GM12878 (cell line): ENCODE data around the gene SEC24D. TPM values are rescaled to one million over a fixed set of nuclear protein-coding genes. Genes with fewer than 3 reads are reported as not detected.

ENCODE experiments used
- ATAC-seq: fragments of 200-7000 bp; cut with Tn5 transposase; 3 replicates; pipeline ENCODE4 v1.9.1; 2020; ENCODE audit warnings: mild to moderate bottlenecking, moderate library complexity
- BruUV-seq: library from RNA; stranded (reverse); fragments of 400-500 nt; replicated peaks from 2 replicates; lab custom pipeline; 2021; lab: Mats Ljungman, UMichigan
- CTCF ChIA-PET: fragments of 300-600 bp; sonication (Branson Sonifier 250); formaldehyde crosslinking; extraction: SDS; loops from one replicate; lab custom pipeline; 2021; ENCODE audit warnings: inconsistent platforms; lab: Yijun Ruan, JAX
- POLR2A ChIA-PET: fragments of 350-600 bp; formaldehyde crosslinking; extraction: SDS; loops from one replicate; lab custom pipeline; 2021; ENCODE audit warnings: inconsistent platforms; lab: Charles Lee
- RAD21 ChIA-PET: fragments of 300-600 bp; sonication (Branson Sonifier 250); formaldehyde crosslinking; loops from one replicate; lab custom pipeline; 2023; ENCODE audit warnings: antibody characterized with exemption; ENCODE audit not compliant: unreplicated experiment; lab: Charles Lee
- SMC1A ChIA-PET: fragments of 300-600 bp; sonication (Branson Sonifier 250); formaldehyde crosslinking; loops from one replicate; lab custom pipeline; 2023; ENCODE audit not compliant: unreplicated experiment, uncharacterized antibody; lab: Charles Lee
- DNase-seq: peaks from one replicate; pipeline ENCODE4 v3.0.0-alpha.2; 2011; ENCODE audit warnings: low read depth, low spot score
- FAIRE-seq: peaks from 3 replicates; lab custom pipeline; 2011; peaks lifted over from hg19 to GRCh38; lab: Jason Lieb, UNC
- H2AFZ ChIP-seq: 2 replicates; pipeline ENCODE4 v1.6.0; 2011; ENCODE audit warnings: low read depth, low read length, control low read depth; ENCODE audit not compliant: control insufficient read depth
- H3K27ac ChIP-seq: 2 replicates; pipeline ENCODE4 v1.5.1; 2011; ENCODE audit warnings: control low read depth; ENCODE audit not compliant: control insufficient read depth, insufficient read depth
- H3K27me3 ChIP-seq, 2 experiments: replicated peaks in 1 of 2; 2 replicates each; pipeline versions ENCODE4 v1.6.0 to v1.6.1; 2011; ENCODE audit warnings: low read length in 1 of 2; ENCODE audit not compliant: control insufficient read depth in 2 of 2, insufficient read depth in 2 of 2
- H3K36me3 ChIP-seq, 2 experiments: 2 replicates each; pipeline ENCODE4 v1.5.1; 2011; ENCODE audit warnings: low read length in 1 of 2; ENCODE audit not compliant: control insufficient read depth in 2 of 2, insufficient read depth in 2 of 2
- H3K4me1 ChIP-seq: 2 replicates; pipeline ENCODE4 v1.6.1; 2011; ENCODE audit warnings: mild to moderate bottlenecking, low read length, moderate library complexity, mixed read lengths; ENCODE audit not compliant: control insufficient read depth, insufficient read depth
- H3K4me2 ChIP-seq: 2 replicates; pipeline ENCODE4 v1.6.0; 2011; ENCODE audit warnings: control low read depth; ENCODE audit not compliant: control insufficient read depth, insufficient read depth
- H3K4me3 ChIP-seq: fragments of 200-600 bp; sonication (generic); 2 replicates; pipeline ENCODE4 v1.5.1; 2016
- H3K79me2 ChIP-seq: 2 replicates; pipeline ENCODE4 v1.6.0; 2011; ENCODE audit warnings: low read length; ENCODE audit not compliant: control insufficient read depth, insufficient read depth
- H3K9ac ChIP-seq: 2 replicates; pipeline ENCODE4 v1.8.0; 2011; ENCODE audit warnings: low read length, control low read depth, mixed read lengths; ENCODE audit not compliant: control insufficient read depth, insufficient read depth
- H3K9me3 ChIP-seq: replicated peaks from 3 replicates; pipeline ENCODE4 v1.5.1; 2011; ENCODE audit warnings: mild to moderate bottlenecking, low read length; ENCODE audit not compliant: control insufficient read depth, insufficient read depth
- H4K20me1 ChIP-seq: 2 replicates; pipeline ENCODE4 v1.6.0; 2011; ENCODE audit not compliant: control insufficient read depth, insufficient read depth
- BHLHE40 ChIP-seq, 2 experiments: fragments of 450-650 bp in 1 of 2; IDR thresholded peaks; 2 replicates each; pipeline ENCODE4 v1.6.1; 2011 to 2017; ENCODE audit warnings: low read depth in 2 of 2, borderline replicate concordance in 1 of 2, improper control_type of control experiment in 1 of 2, low read length in 1 of 2, mild to moderate bottlenecking in 1 of 2
- CHD2 ChIP-seq: IDR thresholded peaks from 2 replicates; pipeline ENCODE4 v1.6.1; 2011; ENCODE audit warnings: low read depth, low read length, improper control_type of control experiment, borderline replicate concordance
- IKZF2 ChIP-seq, 2 experiments: fragments of 450-650 bp; IDR thresholded peaks; 2 replicates each; pipeline ENCODE4 v1.6.1; 2017; ENCODE audit warnings: mild to moderate bottlenecking in 2 of 2, moderate library complexity in 2 of 2
- MTA3 ChIP-seq: IDR thresholded peaks from 2 replicates; pipeline ENCODE4 v1.6.1; 2012; ENCODE audit warnings: low read length, inconsistent platforms, borderline replicate concordance
- NKRF ChIP-seq: fragments of 450-650 bp; conservative IDR thresholded peaks from 2 replicates; pipeline ENCODE4 v1.6.1; 2017; ENCODE audit warnings: mild to moderate bottlenecking, moderate library complexity
- POLR2A ChIP-seq: IDR thresholded peaks from 2 replicates; pipeline ENCODE4 v1.6.1; 2011; ENCODE audit warnings: low read depth, mild to moderate bottlenecking, low read length
- RFX5 ChIP-seq: IDR thresholded peaks from 2 replicates; pipeline ENCODE4 v1.6.1; 2011; ENCODE audit warnings: low read depth, low read length, improper control_type of control experiment
- SMAD1 ChIP-seq: fragments of 450-650 bp; IDR thresholded peaks from 2 replicates; pipeline ENCODE4 v1.6.1; 2018; ENCODE audit warnings: mild to moderate bottlenecking, low read depth; ENCODE audit not compliant: partially characterized antibody
- SMC3 ChIP-seq: IDR thresholded peaks from 2 replicates; pipeline ENCODE4 v1.6.1; 2011; ENCODE audit warnings: low read length, improper control_type of control experiment, borderline replicate concordance
- STAT3 ChIP-seq: IDR thresholded peaks from 2 replicates; pipeline ENCODE4 v1.6.1; 2011; ENCODE audit warnings: low read depth, low read length, improper control_type of control experiment
- SUZ12 ChIP-seq: fragments of 200-600 bp; sonication (generic); IDR thresholded peaks from one replicate; pipeline ENCODE4 v1.6.1; 2018; ENCODE audit warnings: antibody characterized with exemption, mild to moderate bottlenecking; ENCODE audit not compliant: unreplicated experiment
- ZNF24 ChIP-seq: fragments of 450-650 bp; IDR thresholded peaks from 2 replicates; pipeline ENCODE4 v1.6.1; 2017; ENCODE audit warnings: antibody characterized with exemption, mild to moderate bottlenecking
- WGBS: methylation state at CpG from one replicate; pipeline ENCODE4 v1.1.6; 2016; ENCODE audit warnings: low lambda C conversion rate; ENCODE audit not compliant: insufficient replicate concordance, insufficient coverage; ENCODE audit errors: missing lambda C conversion rate; 5-methylcytosine and 5-hydroxymethylcytosine counted together
- in situ Hi-C: fragments of 300-500 bp; cut with MboI; formaldehyde crosslinking; loops from 9 replicates; pipeline ENCODE4 v1.14.3; 2018; ENCODE audit warnings: mixed read lengths
- intact Hi-C: fragments of 100-400 bp; cut with micrococcal nuclease; formaldehyde crosslinking; loops from one replicate; pipeline ENCODE4 v1.14.2; 2022; ENCODE audit not compliant: unreplicated experiment
- polyA plus RNA-seq, 11 experiments: library from polyadenylated mRNA; depleted of rRNA in 4 of 11; unstranded in 6 of 11; stranded (reverse) in 5 of 11; fragments of >200 nt; fragmentation: Nextera tagmentation in 4 of 11; fragmentation: Illumina TruSeq in 1 of 11; extraction: Ambion mirVana in 4 of 11; extraction: Trizol in 1 of 11; gene quantifications; 1 replicate in 1 of 11; 2 replicates in 10 of 11; pipeline versions ENCODE4 v1.2.1 to v1.2.3, GENCODE V29; 2011 to 2016; ENCODE audit warnings: inconsistent platforms in 2 of 11, missing spikeins in 2 of 11, low read depth in 1 of 11
- total RNA-seq, 4 experiments: library from RNA; depleted of rRNA in 3 of 4; stranded (reverse); fragments of >200 nt in 3 of 4; fragmentation: Illumina TruSeq in 1 of 4; extraction: Trizol in 1 of 4; gene quantifications; 2 replicates each; pipeline versions ENCODE4 v1.2.1 to v1.2.3, GENCODE V29; 2013 to 2021
- TF ChIP-seq, protein P1 (sequence below): IDR thresholded peaks from 2 replicates; pipeline ENCODE4 v1.6.1; 2011; ENCODE audit warnings: low read depth, low read length, improper control_type of control experiment, borderline replicate concordance
- TF ChIP-seq, protein P2 (sequence below): IDR thresholded peaks from 2 replicates; pipeline ENCODE4 v1.6.1; 2011; ENCODE audit warnings: borderline replicate concordance, low read depth, mild to moderate bottlenecking, moderate library complexity, low read length; ENCODE audit not compliant: insufficient read depth, poor library complexity, severe bottlenecking

Gene SEC24D
- total and polyA plus RNA-seq, 10 of the 15 experiments (the other 5 are each of a cell fraction or from before 2014, with no cell fraction given): 12.8 to 61.9 (median 25.6) TPM

GRCh38 chr4:118877797-118878196 is 41.9 kb upstream of the SEC24D start:
- Histone ChIP-seq H3K27ac (no peak overlapping the region), H3K4me3 (no peak overlapping the region), H3K9me3 (no peaks in the 10 kb centered on the region; the same call in 2 of the 3 replicates), H3K27me3 (no peaks in the 10 kb centered on the region), H3K9ac (no peak overlapping the region), H4K20me1 (no peaks in the 10 kb centered on the region), H3K79me2 (no peaks in the 10 kb centered on the region), H3K4me1 (no peaks in the 10 kb centered on the region), H3K4me2 (no peak overlapping the region), H2AFZ (no peak overlapping the region), H3K36me3 (no peaks in the 10 kb centered on the region)
- SMC1A ChIA-PET: no interaction called here
- FAIRE-seq: no peak
- RAD21 ChIA-PET: no interaction called here
- POLR2A ChIA-PET: no interaction called here
- no peak for TF ChIP-seq POLR2A
- TF ChIP-seq NKRF: no peak
- no peak for TF ChIP-seq ZNF24
- TF ChIP-seq IKZF2 (IDR thresholded peaks at IDR 0.05): no peak
- no peak for TF ChIP-seq MTA3
- TF ChIP-seq SMAD1: no peak
- in situ Hi-C loops: no loop called here
- no TSS peak for BruUV-seq
- 63% methylated on average over 6 of the region's 6 CpGs for WGBS
- CTCF ChIA-PET: interaction anchor here (1.0 kb wide), 1 partner anchor 14 kb away, joined by 4 read pairs; no protein-coding TSS in a partner anchor
- intact Hi-C loops: no loop called here
- no peak for DNase-seq
- no peak for ATAC-seq

GRCh38 chr4:118872181-118872580 is 36.3 kb upstream of the SEC24D start:
- DNase-seq: no peak
- ChIA-PET CTCF (interaction anchor here (0.9 kb wide), 1 partner anchor 100 kb away, joined by 3 read pairs; no protein-coding TSS in a partner anchor), SMC1A (interaction anchor here (0.6 to 1.1 kb wide), 2 partner anchors 11 to 1439 kb away, joined by 3 read pairs; no protein-coding TSS in a partner anchor), RAD21 (no interaction called here), POLR2A (no interaction called here)
- in situ Hi-C loops (no loop called here), intact Hi-C loops (no loop called here)
- no peak overlapping the region for H2AFZ ChIP-seq
- H3K27me3 ChIP-seq: no peaks in the 10 kb centered on the region
- H3K4me3 ChIP-seq: no peak overlapping the region
- no peaks in the 10 kb centered on the region for H3K4me1 ChIP-seq
- no peak for FAIRE-seq
- H3K4me2 ChIP-seq: no peak overlapping the region
- no peak overlapping the region for H3K9ac ChIP-seq
- ATAC-seq: no peak
- H3K36me3 ChIP-seq: no peaks in the 10 kb centered on the region
- H3K9me3 ChIP-seq: no peaks in the 10 kb centered on the region
- BruUV-seq: no TSS peak
- no peaks in the 10 kb centered on the region for H4K20me1 ChIP-seq
- H3K27ac ChIP-seq: no peak overlapping the region
- no peaks in the 10 kb centered on the region for H3K79me2 ChIP-seq
- WGBS: 42% methylated on average over 4 of the region's 4 CpGs
- TF ChIP-seq RFX5 (no peak), BHLHE40 (IDR thresholded peaks at IDR 0.05; ENCODE audit: borderline replicate concordance in 1 of 2, low read depth in 2 of 2, low read length in 1 of 2) (no peak), SUZ12 (no peak), STAT3 (no peak), SMC3 (no peak), CHD2 (no peak)
- TF ChIP-seq, protein P1, sequence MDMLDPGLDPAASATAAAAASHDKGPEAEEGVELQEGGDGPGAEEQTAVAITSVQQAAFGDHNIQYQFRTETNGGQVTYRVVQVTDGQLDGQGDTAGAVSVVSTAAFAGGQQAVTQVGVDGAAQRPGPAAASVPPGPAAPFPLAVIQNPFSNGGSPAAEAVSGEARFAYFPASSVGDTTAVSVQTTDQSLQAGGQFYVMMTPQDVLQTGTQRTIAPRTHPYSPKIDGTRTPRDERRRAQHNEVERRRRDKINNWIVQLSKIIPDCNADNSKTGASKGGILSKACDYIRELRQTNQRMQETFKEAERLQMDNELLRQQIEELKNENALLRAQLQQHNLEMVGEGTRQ: no peak
- TF ChIP-seq, protein P2, sequence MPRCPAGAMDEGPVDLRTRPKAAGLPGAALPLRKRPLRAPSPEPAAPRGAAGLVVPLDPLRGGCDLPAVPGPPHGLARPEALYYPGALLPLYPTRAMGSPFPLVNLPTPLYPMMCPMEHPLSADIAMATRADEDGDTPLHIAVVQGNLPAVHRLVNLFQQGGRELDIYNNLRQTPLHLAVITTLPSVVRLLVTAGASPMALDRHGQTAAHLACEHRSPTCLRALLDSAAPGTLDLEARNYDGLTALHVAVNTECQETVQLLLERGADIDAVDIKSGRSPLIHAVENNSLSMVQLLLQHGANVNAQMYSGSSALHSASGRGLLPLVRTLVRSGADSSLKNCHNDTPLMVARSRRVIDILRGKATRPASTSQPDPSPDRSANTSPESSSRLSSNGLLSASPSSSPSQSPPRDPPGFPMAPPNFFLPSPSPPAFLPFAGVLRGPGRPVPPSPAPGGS: no peak
